Aorta (tissue), 5 donors: Measurements from ENCODE around the gene LCN1. TPM values are rescaled to one million over a fixed set of nuclear protein-coding genes. Genes with fewer than 3 reads are reported as not detected.

Experiments
- ATAC-seq: fragments of 200-7000 bp; cut with Tn5 transposase; one replicate; pipeline ENCODE4 v1.9.1; 2022; ENCODE audit warnings: moderate library complexity; ENCODE audit not compliant: low FRiP score
- DNase-seq, 2 donors: peaks; one replicate each; pipeline ENCODE4 v3.0.0-alpha.2; 2020
- H3K27ac ChIP-seq, 2 donors: one replicate each; pipeline ENCODE4 v1.5.1; 2013; ENCODE audit warnings: low read length in 2 of 2, mild to moderate bottlenecking in 2 of 2, moderate library complexity in 2 of 2, control low read depth in 1 of 2, inconsistent platforms in 1 of 2, low read depth in 1 of 2
- H3K27me3 ChIP-seq, 2 donors: one replicate each; pipeline ENCODE4 v1.6.1; 2013; ENCODE audit warnings: control low read depth in 1 of 2, low read length in 1 of 2, mild to moderate bottlenecking in 1 of 2, moderate library complexity in 1 of 2; ENCODE audit not compliant: insufficient read depth in 2 of 2, control insufficient read depth in 1 of 2
- H3K36me3 ChIP-seq, 2 donors: one replicate each; pipeline ENCODE4 v1.6.1; 2013; ENCODE audit warnings: control low read depth in 1 of 2, low read length in 1 of 2, mild to moderate bottlenecking in 1 of 2; ENCODE audit not compliant: insufficient read depth in 2 of 2, control insufficient read depth in 1 of 2
- H3K4me1 ChIP-seq, 2 donors: one replicate each; pipeline ENCODE4 v1.6.1; 2013; ENCODE audit warnings: low read length in 2 of 2, control low read depth in 1 of 2, mild to moderate bottlenecking in 1 of 2, moderate library complexity in 1 of 2; ENCODE audit not compliant: insufficient read depth in 2 of 2, control insufficient read depth in 1 of 2
- H3K4me3 ChIP-seq, 2 donors: one replicate each; pipeline ENCODE4 v1.5.1; 2013; ENCODE audit warnings: low read length in 2 of 2, control low read depth in 1 of 2, mild to moderate bottlenecking in 1 of 2
- H3K9me3 ChIP-seq: one replicate; pipeline ENCODE4 v1.6.1; 2013; ENCODE audit warnings: mild to moderate bottlenecking, low read length; ENCODE audit not compliant: control insufficient read depth
- WGBS, 2 donors: extraction: QIAGEN DNeasy Blood & Tissue Kit; methylation state at CpG; one replicate each; pipeline ENCODE4 v1.1.7; 2013; 5-methylcytosine and 5-hydroxymethylcytosine counted together
- intact Hi-C, 2 donors: fragments of 100-400 bp; cut with DNase I; formaldehyde crosslinking; loops; one replicate each; pipeline versions ENCODE4 v1.14.2 to v1.15.0; 2022
- long read RNA-seq, 2 donors: library from polyadenylated mRNA; unstranded; transcript quantifications; one replicate each; pipeline ENCODE4 v2.0.0, GENCODE V29; 2020 to 2021
- polyA plus RNA-seq, 2 donors: library from polyadenylated mRNA; stranded (reverse); fragments of 200-250 nt; gene quantifications; one replicate each; pipeline ENCODE4 v1.2.3, GENCODE V29; 2013
- total RNA-seq, 2 donors: library from RNA; stranded (reverse); fragmentation: NEBNext Ultra II Directional; extraction: Animal tissue kit (Norgen Biotek cat#: 25700); gene quantifications; one replicate each; pipeline ENCODE4 v1.2.1, GENCODE V29; 2021
- donor health status: healthy with polysubstance abuse.
- donor health status: Bipolar disorder and iron deficiency.
- donor health status: DM: no; HTN: no; CAD: no.
- donor health status: DM: no; HTN: no; CAD: no.
- donor health status: DM: yes; HTN: yes; CAD: no.

LCN1 gene
- total RNA-seq: under 1 TPM in 1 of 2 donors, not detected in 1; 0.81 TPM
- not detected for polyA plus RNA-seq
- long read RNA-seq, donor 1: 0 reads
- long read RNA-seq, donor 2: 0 reads

- H3K27me3 ChIP-seq: no peaks in the 10 kb centered on the region
- intact Hi-C loops: no loop called here
- WGBS, 2 donors: 80 to 82% methylated on average over 18 of the region's 18 CpGs
- H3K36me3 ChIP-seq: no peaks in the 10 kb centered on the region
- DNase-seq (peak in 1 of 2 donors; percentile 47), ATAC-seq (no peak)
- no peaks in the 10 kb centered on the region for H3K9me3 ChIP-seq
- H3K4me1 ChIP-seq: no peaks in the 10 kb centered on the region
- H3K27ac ChIP-seq: no peak within 1 kb of the TSS
- H3K4me3 ChIP-seq: no peak within 1 kb of the TSS
Observed at GRCh38 chr9:135520916-135521607, at the start of gene LCN1. Gene LCN1, plus strand, starts transcription at chr9:135521440. Its CDS starts 58 bp downstream, at chr9:135521498.

- intact Hi-C loops: no loop called here
- H3K4me3 ChIP-seq: no peak overlapping the region
- no peak overlapping the region for H3K27ac ChIP-seq
- H3K4me1 ChIP-seq: no peaks in the 10 kb centered on the region
- no peaks in the 10 kb centered on the region for H3K36me3 ChIP-seq
- ATAC-seq (no peak), DNase-seq (no peak)
- 78 to 80% methylated on average over 23 of the region's 23 CpGs for WGBS, 2 donors
- no peaks in the 10 kb centered on the region for H3K9me3 ChIP-seq
- no peaks in the 10 kb centered on the region for H3K27me3 ChIP-seq
Observed at GRCh38 chr9:135471791-135472640, 49.2 kb upstream of the LCN1 start.

- no peak overlapping the region for H3K27ac ChIP-seq
- H3K4me1 ChIP-seq: no peaks in the 10 kb centered on the region
- H3K36me3 ChIP-seq: no peaks in the 10 kb centered on the region
- intact Hi-C loops: no loop called here
- no peak overlapping the region for H3K4me3 ChIP-seq
- no peak for DNase-seq
- no peaks in the 10 kb centered on the region for H3K27me3 ChIP-seq
- ATAC-seq: no peak
- 75 to 80% methylated on average over 12 of the region's 12 CpGs for WGBS, 2 donors
- no peaks in the 10 kb centered on the region for H3K9me3 ChIP-seq
Observed at GRCh38 chr9:135473972-135474543, 47.2 kb upstream of the LCN1 start.

- H3K27me3 ChIP-seq: no peaks in the 10 kb centered on the region
- ATAC-seq (no peak), DNase-seq (no peak)
- no peaks in the 10 kb centered on the region for H3K9me3 ChIP-seq
- no peak overlapping the region for H3K4me3 ChIP-seq
- H3K36me3 ChIP-seq: no peaks in the 10 kb centered on the region
- H3K4me1 ChIP-seq: no peaks in the 10 kb centered on the region
- WGBS, 2 donors: 31 to 35% methylated on average over 12 of the region's 12 CpGs
- intact Hi-C loops: no loop called here
- no peak overlapping the region for H3K27ac ChIP-seq
Observed at GRCh38 chr9:135474915-135475314, 46.3 kb upstream of the LCN1 start.

GRCh38 chr9:135476561-135477355, 44.5 kb upstream of the LCN1 start:
- WGBS, 2 donors: 92 to 94% methylated on average over 10 of the region's 10 CpGs
- no peaks in the 10 kb centered on the region for H3K9me3 ChIP-seq
- no peaks in the 10 kb centered on the region for H3K27me3 ChIP-seq
- intact Hi-C loops: no loop called here
- no peak overlapping the region for H3K27ac ChIP-seq
- ATAC-seq: no peak
- H3K4me1 ChIP-seq: no peaks in the 10 kb centered on the region
- no peaks in the 10 kb centered on the region for H3K36me3 ChIP-seq
- no peak overlapping the region for H3K4me3 ChIP-seq
- no peak for DNase-seq

GRCh38 chr9:135478191-135478590, 43.0 kb upstream of the LCN1 start:
- intact Hi-C loops: no loop called here
- Histone ChIP-seq H3K27ac (no peak overlapping the region), H3K27me3 (no peaks in the 10 kb centered on the region), H3K4me3 (no peak overlapping the region), H3K36me3 (no peaks in the 10 kb centered on the region), H3K4me1 (no peaks in the 10 kb centered on the region), H3K9me3 (no peaks in the 10 kb centered on the region)
- 14 to 22% methylated on average over 10 of the region's 10 CpGs for WGBS, 2 donors
- no peak for ATAC-seq
- no peak for DNase-seq

- intact Hi-C loops: no loop called here
- Histone ChIP-seq H3K9me3 (no peaks in the 10 kb centered on the region), H3K36me3 (no peaks in the 10 kb centered on the region), H3K27me3 (no peaks in the 10 kb centered on the region), H3K4me3 (peak overlapping the region; percentile 89 to 96), H3K27ac (no peak overlapping the region), H3K4me1 (no peaks in the 10 kb centered on the region)
- ATAC-seq (peak; percentile 70), DNase-seq (peak in 1 of 2 donors; percentile 64)
- 1% methylated on average over 41 to 64 of the region's 64 CpGs for WGBS, 2 donors
Observed at GRCh38 chr9:135478829-135479468, 42.3 kb upstream of the LCN1 start.
